Breast epithelium (tissue), 4 donors: ENCODE measurements around the gene TFPI. TPM values are rescaled to one million over a fixed set of nuclear protein-coding genes. Genes with fewer than 3 reads are reported as not detected.

Source experiments
- DNase-seq, 2 donors: peaks; one replicate each; pipeline ENCODE4 v3.0.0-alpha.2; 2019; ENCODE audit warnings: low spot score in 2 of 2
- H3K27ac ChIP-seq, 2 donors: fragments of 200-600 bp; sonication (generic) in 1 of 2; one replicate each; pipeline ENCODE4 v1.5.1; 2016 to 2019; ENCODE audit warnings: mild to moderate bottlenecking in 1 of 2
- H3K27me3 ChIP-seq, 2 donors: fragments of 200-600 bp; sonication (generic) in 1 of 2; one replicate each; pipeline versions ENCODE4 v1.5.1 to v1.6.0; 2017 to 2019; ENCODE audit warnings: control low read depth in 1 of 2, mild to moderate bottlenecking in 1 of 2
- H3K36me3 ChIP-seq: fragments of 200-600 bp; one replicate; pipeline ENCODE4 v1.5.1; 2019
- H3K4me1 ChIP-seq, 2 donors: fragments of 200-600 bp; sonication (generic); one replicate each; pipeline ENCODE4 v1.5.1; 2016 to 2019; ENCODE audit warnings: control low read depth in 1 of 2
- H3K4me3 ChIP-seq, 3 donors: fragments of 200-600 bp; sonication (generic); 1 replicate in 2 of 3; 2 replicates in 1 of 3; pipeline ENCODE4 v1.5.1; 2016 to 2019; ENCODE audit warnings: mild to moderate bottlenecking in 3 of 3, moderate library complexity in 2 of 3
- H3K9me3 ChIP-seq, 2 donors: fragments of 200-600 bp; sonication (generic) in 1 of 2; one replicate each; pipeline ENCODE4 v1.5.1; 2016 to 2019; ENCODE audit warnings: control low read depth in 1 of 2
- POLR2A ChIP-seq: fragments of 450-650 bp; IDR thresholded peaks from one replicate; pipeline ENCODE4 v1.6.1; 2016; ENCODE audit warnings: antibody characterized with exemption, mild to moderate bottlenecking, moderate library complexity
- POLR2AphosphoS5 ChIP-seq, 3 donors: sonication (generic); formaldehyde crosslinking; IDR thresholded peaks; one replicate each; pipeline ENCODE4 v1.6.1; 2017; ENCODE audit warnings: antibody characterized with exemption in 3 of 3
- intact Hi-C: fragments of 100-400 bp; cut with DNase I; formaldehyde crosslinking; loops from one replicate; pipeline ENCODE4 v1.15.1; 2023; ENCODE audit warnings: low total_unique reads
- total RNA-seq, 3 donors: library from RNA; depleted of rRNA; stranded (reverse); fragments of >200 nt; gene quantifications; one replicate each; pipeline ENCODE4 v1.1.0, GENCODE V29; 2016
- TF ChIP-seq, protein P1 (sequence below), 3 donors: fragments of 450-650 bp; IDR thresholded peaks; one replicate each; pipeline ENCODE4 v1.5.1; 2016 to 2017; ENCODE audit warnings: antibody characterized with exemption in 3 of 3, mild to moderate bottlenecking in 3 of 3, moderate library complexity in 3 of 3

Gene TFPI
- total RNA-seq, 3 donors from 2014 or later: 52.4 to 105 (median 90.1) TPM

DNA sequence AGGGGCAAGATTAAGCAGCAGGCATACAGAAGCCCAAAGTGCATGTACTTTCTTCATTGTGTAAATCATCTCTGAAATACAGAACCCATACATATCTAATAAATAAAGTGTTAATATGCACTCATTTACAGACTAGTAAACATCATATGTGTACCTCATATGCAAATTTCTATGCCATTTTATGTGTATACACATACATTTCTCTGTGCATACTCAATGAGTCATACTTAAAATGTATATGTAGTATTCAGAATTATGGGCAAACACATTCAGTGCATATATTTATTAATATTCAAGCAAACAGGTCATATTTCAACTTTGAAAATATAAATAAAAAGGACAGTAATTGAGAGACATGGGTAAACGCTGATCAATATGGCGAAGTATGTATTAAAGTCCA, 50.5 kb downstream of the TFPI start:
- DNase-seq: no peak
- Histone ChIP-seq H3K27ac (no peak overlapping the region), H3K4me1 (no peaks in the 10 kb centered on the region), H3K9me3 (no peaks in the 10 kb centered on the region), H3K4me3 (no peak overlapping the region), H3K27me3 (no peaks in the 10 kb centered on the region), H3K36me3 (no peaks in the 10 kb centered on the region)
- TF ChIP-seq POLR2A: no peak
- TF ChIP-seq, protein P1, sequence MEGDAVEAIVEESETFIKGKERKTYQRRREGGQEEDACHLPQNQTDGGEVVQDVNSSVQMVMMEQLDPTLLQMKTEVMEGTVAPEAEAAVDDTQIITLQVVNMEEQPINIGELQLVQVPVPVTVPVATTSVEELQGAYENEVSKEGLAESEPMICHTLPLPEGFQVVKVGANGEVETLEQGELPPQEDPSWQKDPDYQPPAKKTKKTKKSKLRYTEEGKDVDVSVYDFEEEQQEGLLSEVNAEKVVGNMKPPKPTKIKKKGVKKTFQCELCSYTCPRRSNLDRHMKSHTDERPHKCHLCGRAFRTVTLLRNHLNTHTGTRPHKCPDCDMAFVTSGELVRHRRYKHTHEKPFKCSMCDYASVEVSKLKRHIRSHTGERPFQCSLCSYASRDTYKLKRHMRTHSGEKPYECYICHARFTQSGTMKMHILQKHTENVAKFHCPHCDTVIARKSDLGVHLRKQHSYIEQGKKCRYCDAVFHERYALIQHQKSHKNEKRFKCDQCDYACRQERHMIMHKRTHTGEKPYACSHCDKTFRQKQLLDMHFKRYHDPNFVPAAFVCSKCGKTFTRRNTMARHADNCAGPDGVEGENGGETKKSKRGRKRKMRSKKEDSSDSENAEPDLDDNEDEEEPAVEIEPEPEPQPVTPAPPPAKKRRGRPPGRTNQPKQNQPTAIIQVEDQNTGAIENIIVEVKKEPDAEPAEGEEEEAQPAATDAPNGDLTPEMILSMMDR (IDR thresholded peaks at IDR 0.05): no peak
- no peak for TF ChIP-seq POLR2AphosphoS5 (IDR thresholded peaks at IDR 0.05)
- intact Hi-C loops: no loop called here

DNA sequence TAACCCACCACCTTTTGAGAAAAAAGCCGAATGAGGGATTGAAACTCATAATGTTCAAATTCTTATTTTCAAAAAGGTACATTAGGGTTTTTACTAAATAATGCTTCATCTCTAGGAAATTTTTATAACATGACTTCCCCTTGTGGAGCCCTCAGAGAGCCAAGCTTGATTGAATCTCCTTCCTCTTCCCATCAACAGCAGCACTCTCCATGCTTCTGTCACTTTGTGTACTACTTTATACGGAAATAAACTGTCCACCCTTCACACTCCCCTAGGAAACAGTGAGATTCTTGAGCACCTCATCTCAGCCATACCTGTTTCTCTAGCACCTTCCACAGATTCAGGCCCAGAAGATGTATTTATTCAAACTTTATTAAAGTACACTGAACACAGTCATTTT, 51.8 kb downstream of the TFPI start:
- Histone ChIP-seq H3K27me3 (no peaks in the 10 kb centered on the region), H3K9me3 (no peaks in the 10 kb centered on the region), H3K27ac (no peak overlapping the region), H3K36me3 (no peaks in the 10 kb centered on the region), H3K4me1 (no peaks in the 10 kb centered on the region), H3K4me3 (no peak overlapping the region)
- no peak for DNase-seq
- TF ChIP-seq POLR2AphosphoS5 (IDR thresholded peaks at IDR 0.05) (no peak), POLR2A (no peak)
- TF ChIP-seq, protein P1 (IDR thresholded peaks at IDR 0.05): no peak
- intact Hi-C loops: no loop called here

DNA sequence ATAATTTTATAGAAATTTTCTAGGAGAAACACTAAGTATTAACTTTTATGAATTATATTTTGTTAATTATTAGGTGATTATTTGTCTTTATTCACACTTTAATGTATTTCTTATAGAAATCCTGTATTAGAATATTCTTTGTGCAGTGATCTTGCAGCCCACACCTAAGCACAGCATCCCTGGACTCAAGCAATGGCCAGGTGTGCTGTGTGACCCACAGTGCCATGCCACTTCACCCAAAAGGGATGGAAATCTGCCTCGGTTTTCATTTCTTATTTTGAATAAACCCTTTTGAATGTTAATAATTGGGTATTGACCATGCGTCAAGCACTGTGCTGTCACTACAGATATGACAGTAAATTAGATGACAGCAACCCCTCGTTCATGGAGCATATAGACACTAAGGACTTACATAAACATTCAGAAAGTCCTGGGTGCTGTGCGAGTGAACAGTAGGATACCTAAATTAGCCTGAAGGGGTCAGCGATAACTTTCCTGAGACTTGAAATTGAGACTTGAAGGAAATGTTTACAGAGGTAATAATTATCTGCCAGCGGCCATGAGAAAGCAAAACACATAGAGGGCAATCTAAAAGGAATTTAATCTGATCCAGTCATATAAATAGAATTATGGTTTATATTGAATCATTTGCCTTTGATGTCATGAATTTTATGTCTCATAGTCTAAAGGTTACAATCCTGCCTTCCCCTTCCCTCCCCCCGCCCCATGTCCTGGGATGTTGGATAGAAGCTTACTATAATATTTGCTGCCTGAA, 53.5 kb downstream of the TFPI start:
- Histone ChIP-seq H3K4me1 (no peaks in the 10 kb centered on the region), H3K36me3 (no peaks in the 10 kb centered on the region), H3K27me3 (no peaks in the 10 kb centered on the region), H3K9me3 (no peaks in the 10 kb centered on the region), H3K27ac (no peak overlapping the region), H3K4me3 (no peak overlapping the region)
- DNase-seq: no peak
- no peak for TF ChIP-seq POLR2AphosphoS5 (IDR thresholded peaks at IDR 0.05)
- TF ChIP-seq, protein P1 (IDR thresholded peaks at IDR 0.05): no peak
- no peak for TF ChIP-seq POLR2A
- intact Hi-C loops: no loop called here

DNA sequence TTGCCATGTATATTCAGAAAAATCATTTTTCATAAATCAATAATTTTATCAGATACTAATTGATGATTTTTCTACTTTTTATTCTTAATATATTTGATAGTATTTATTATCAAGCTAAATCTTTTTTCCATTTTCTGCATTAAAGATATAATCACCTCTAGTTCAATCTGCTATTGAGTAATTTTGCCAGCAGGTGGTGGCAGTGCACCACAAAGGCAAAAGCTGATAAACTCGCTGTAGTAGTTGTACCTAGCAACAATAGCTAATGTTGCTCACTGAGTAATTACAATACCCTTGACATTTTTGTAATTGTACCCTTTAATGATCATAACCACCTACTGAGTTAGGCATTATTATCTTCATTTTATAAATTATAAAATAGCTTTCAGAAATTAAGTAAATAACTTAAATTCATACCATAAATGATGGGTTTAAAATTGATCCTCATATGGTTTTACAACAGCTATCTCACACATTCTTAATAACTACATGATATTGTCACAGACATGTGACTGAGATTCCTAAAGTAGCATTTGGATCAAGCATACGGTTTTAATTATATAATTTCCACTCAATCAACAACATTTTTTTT, 54.2 kb downstream of the TFPI start:
- Histone ChIP-seq H3K4me3 (no peak overlapping the region), H3K9me3 (no peaks in the 10 kb centered on the region), H3K4me1 (no peaks in the 10 kb centered on the region), H3K27me3 (no peaks in the 10 kb centered on the region), H3K27ac (no peak overlapping the region), H3K36me3 (no peaks in the 10 kb centered on the region)
- TF ChIP-seq, protein P1 (IDR thresholded peaks at IDR 0.05): peak; percentile 16 to 85 (median 75)
- no peak for TF ChIP-seq POLR2AphosphoS5 (IDR thresholded peaks at IDR 0.05)
- DNase-seq: no peak
- intact Hi-C loops: no loop called here

DNA sequence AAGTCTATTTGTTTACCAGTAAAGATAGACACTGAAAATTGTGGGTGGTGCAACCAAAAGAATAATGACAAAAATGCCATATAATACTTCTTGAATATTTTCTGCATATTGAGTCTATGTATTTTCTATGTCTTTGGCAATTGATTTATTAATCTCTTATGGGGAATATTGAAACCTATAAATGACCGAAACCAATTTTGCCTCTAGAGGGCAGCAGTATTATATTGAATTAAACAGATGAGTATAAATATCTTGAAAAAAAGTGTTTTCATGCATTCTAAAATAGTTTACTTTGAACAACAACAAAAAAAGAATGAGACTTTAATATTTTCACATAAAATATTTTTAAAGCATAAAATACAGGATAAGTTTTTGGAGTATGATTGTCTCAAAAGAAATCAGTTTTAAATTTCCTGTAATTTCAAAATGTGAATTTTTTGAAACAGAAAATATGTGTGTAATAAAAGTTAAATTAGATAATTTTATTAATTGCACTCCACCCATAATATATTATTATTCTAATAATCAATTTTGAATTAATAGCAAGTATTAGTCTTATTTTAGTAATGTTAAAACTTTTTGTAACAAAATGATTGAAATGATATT, 56.3 kb downstream of the TFPI start:
- DNase-seq: no peak
- intact Hi-C loops: no loop called here

More for the DNA sequence above, 56.3 kb downstream of the TFPI start:
- Histone ChIP-seq H3K4me3 (no peak overlapping the region), H3K4me1 (no peaks in the 10 kb centered on the region), H3K27me3 (no peaks in the 10 kb centered on the region), H3K27ac (no peak overlapping the region), H3K36me3 (no peaks in the 10 kb centered on the region), H3K9me3 (no peaks in the 10 kb centered on the region)
- no peak for TF ChIP-seq POLR2A
- no peak for TF ChIP-seq POLR2AphosphoS5 (IDR thresholded peaks at IDR 0.05)
- TF ChIP-seq, protein P1 (IDR thresholded peaks at IDR 0.05): peak; percentile 14 to 28 (median 15)
